Neural cell (in vitro differentiated cells): ENCODE measurements around the gene SMTNL2.

Experiments
- EP300 ChIP-seq: fragments of 450-650 bp; conservative IDR thresholded peaks from 2 replicates; pipeline ENCODE4 v1.6.1; 2014; ENCODE audit warnings: antibody characterized with exemption, mild to moderate bottlenecking, moderate library complexity; ENCODE audit not compliant: poor library complexity, severe bottlenecking
- POLR2AphosphoS5 ChIP-seq: IDR thresholded peaks from 2 replicates; pipeline ENCODE4 v1.6.1; 2012
- TAF1 ChIP-seq: IDR thresholded peaks from 2 replicates; pipeline ENCODE4 v1.6.1; 2012; ENCODE audit warnings: low read depth
- TF ChIP-seq, protein P1 (sequence below): fragments of 450-650 bp; IDR thresholded peaks from 2 replicates; pipeline ENCODE4 v1.5.1; 2014; ENCODE audit warnings: antibody characterized with exemption, mild to moderate bottlenecking, moderate library complexity; ENCODE audit not compliant: poor library complexity, severe bottlenecking

DNA sequence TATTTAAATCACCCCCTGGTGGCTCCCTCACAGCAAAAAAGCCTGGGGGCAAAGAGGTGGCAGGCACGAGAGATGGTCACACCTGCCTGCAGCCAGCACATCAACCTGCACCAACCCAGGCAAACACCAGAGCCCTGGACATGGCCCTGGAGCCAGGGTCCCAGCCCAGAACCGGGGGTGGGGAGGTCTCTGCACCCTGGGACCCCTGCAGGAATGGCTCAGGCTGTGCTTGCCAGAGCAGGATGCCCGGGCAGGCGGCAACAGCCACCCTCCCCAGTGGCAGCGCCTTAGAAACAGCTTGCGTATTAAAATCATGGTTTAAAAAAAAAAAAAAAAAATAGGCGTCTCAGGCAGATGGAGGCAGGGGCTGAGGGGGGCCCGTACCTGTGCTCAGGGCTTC is 45.3 kb upstream of the SMTNL2 start:
- TF ChIP-seq, protein P1, sequence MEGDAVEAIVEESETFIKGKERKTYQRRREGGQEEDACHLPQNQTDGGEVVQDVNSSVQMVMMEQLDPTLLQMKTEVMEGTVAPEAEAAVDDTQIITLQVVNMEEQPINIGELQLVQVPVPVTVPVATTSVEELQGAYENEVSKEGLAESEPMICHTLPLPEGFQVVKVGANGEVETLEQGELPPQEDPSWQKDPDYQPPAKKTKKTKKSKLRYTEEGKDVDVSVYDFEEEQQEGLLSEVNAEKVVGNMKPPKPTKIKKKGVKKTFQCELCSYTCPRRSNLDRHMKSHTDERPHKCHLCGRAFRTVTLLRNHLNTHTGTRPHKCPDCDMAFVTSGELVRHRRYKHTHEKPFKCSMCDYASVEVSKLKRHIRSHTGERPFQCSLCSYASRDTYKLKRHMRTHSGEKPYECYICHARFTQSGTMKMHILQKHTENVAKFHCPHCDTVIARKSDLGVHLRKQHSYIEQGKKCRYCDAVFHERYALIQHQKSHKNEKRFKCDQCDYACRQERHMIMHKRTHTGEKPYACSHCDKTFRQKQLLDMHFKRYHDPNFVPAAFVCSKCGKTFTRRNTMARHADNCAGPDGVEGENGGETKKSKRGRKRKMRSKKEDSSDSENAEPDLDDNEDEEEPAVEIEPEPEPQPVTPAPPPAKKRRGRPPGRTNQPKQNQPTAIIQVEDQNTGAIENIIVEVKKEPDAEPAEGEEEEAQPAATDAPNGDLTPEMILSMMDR = no peak
- TF ChIP-seq TAF1 (no peak), POLR2AphosphoS5 (no peak), EP300 (no peak)
